ENCODE data around the gene RBM44.
"Not testable (repeated sequence)": the region's sequence is repeated elsewhere in the genome, so short reads cannot be mapped to it uniquely, and the experiment has no call there.

RBM44 gene

GRCh38 chr2:237779521-237779920, 19.1 kb upstream of the RBM44 start:
- no peaks in the 10 kb centered on the region for H3K4me1 ChIP-seq (ENCODE audit: control insufficient read depth in 1 of 2, insufficient read depth in 2 of 2, low read length in 2 of 2)
- H3K9me3 ChIP-seq (ENCODE audit: control insufficient read depth in 1 of 2, low read length in 2 of 2) = no peaks in the 10 kb centered on the region
- no peak overlapping the region for H3K4me3 ChIP-seq (ENCODE audit: low read depth in 1 of 2, low read length in 2 of 2)
- no peaks in the 10 kb centered on the region for H3K27me3 ChIP-seq (ENCODE audit: control insufficient read depth in 1 of 2, insufficient read depth in 2 of 2, low read length in 2 of 2)
- H3K27ac ChIP-seq (ENCODE audit: low read depth, low read length) = no peak overlapping the region
- no peak overlapping the region for H3K9ac ChIP-seq (ENCODE audit: low read depth in 1 of 2, low read length in 2 of 2)
- H3K36me3 ChIP-seq (ENCODE audit: control insufficient read depth in 1 of 2, insufficient read depth in 2 of 2, low read length in 2 of 2) = peaks cover 25 to 67% of the 10 kb centered on the region in 2 donors

GRCh38 chr2:237782181-237782580, 16.4 kb upstream of the RBM44 start:
- Histone ChIP-seq H3K27me3 (ENCODE audit: control insufficient read depth in 1 of 2, insufficient read depth in 2 of 2, low read length in 2 of 2) (no peaks in the 10 kb centered on the region), H3K9ac (ENCODE audit: low read depth in 1 of 2, low read length in 2 of 2) (no peak overlapping the region), H3K36me3 (ENCODE audit: control insufficient read depth in 1 of 2, insufficient read depth in 2 of 2, low read length in 2 of 2) (peaks cover 20 to 53% of the 10 kb centered on the region in 2 donors), H3K4me3 (ENCODE audit: low read depth in 1 of 2, low read length in 2 of 2) (no peak overlapping the region), H3K27ac (ENCODE audit: low read depth, low read length) (no peak overlapping the region), H3K9me3 (ENCODE audit: control insufficient read depth in 1 of 2, low read length in 2 of 2) (peaks cover 0 to 5% of the 10 kb centered on the region in 2 donors), H3K4me1 (ENCODE audit: control insufficient read depth in 1 of 2, insufficient read depth in 2 of 2, low read length in 2 of 2) (no peaks in the 10 kb centered on the region)

DNA sequence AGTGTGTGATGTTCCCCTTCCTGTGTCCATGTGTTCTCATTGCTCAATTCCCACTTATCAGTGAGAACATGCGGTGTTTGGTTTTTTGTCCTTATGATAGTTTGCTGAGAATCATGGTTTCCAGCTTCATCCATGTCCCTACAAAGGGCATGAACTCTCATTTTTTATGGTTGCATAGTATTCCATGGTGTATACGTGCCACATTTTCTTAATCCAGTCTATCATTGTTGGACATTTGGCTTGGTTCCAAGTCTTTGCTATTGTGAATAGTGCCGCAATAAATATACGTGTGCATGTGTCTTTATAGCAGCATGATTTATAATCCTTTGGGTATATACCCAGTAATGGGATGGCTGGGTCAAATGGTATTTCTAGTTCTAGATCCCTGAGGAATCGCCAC, 14.9 kb upstream of the RBM44 start:
- H3K9ac ChIP-seq (ENCODE audit: low read depth in 1 of 2, low read length in 2 of 2); H3K4me1 ChIP-seq (ENCODE audit: control insufficient read depth in 1 of 2, insufficient read depth in 2 of 2, low read length in 2 of 2); H3K27ac ChIP-seq (ENCODE audit: low read depth, low read length); H3K4me3 ChIP-seq (ENCODE audit: low read depth in 1 of 2, low read length in 2 of 2); H3K27me3 ChIP-seq (ENCODE audit: control insufficient read depth in 1 of 2, insufficient read depth in 2 of 2, low read length in 2 of 2); H3K9me3 ChIP-seq (ENCODE audit: control insufficient read depth in 1 of 2, low read length in 2 of 2): not testable (repeated sequence)
- peaks cover 16 to 40% of the 10 kb centered on the region in 2 donors for H3K36me3 ChIP-seq (ENCODE audit: control insufficient read depth in 1 of 2, insufficient read depth in 2 of 2, low read length in 2 of 2)

DNA sequence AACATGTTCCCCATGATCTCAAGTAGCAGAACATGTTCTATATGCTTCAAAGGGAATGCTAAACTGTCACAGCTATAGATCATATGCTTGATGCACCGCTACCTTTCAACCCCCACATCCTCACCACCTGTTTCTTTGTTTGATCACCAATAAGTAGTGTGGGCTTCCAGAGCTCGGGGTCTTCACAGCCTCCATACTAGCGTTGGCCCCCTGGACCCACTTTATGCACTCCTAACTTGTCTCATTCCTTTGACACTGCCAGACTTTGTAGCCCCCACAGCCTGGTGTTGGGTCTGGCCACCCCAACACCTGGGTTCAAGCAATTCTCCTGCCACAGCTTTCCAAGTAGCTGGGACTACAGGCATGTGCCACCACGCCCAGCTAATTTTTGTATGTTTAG, 11.6 kb upstream of the RBM44 start:
- H3K9ac ChIP-seq (ENCODE audit: low read depth in 1 of 2, low read length in 2 of 2) = no peak overlapping the region
- H3K4me3 ChIP-seq (ENCODE audit: low read depth in 1 of 2, low read length in 2 of 2) = no peak overlapping the region
- H3K4me1 ChIP-seq (ENCODE audit: control insufficient read depth in 1 of 2, insufficient read depth in 2 of 2, low read length in 2 of 2) = no peaks in the 10 kb centered on the region
- no peak overlapping the region for H3K27ac ChIP-seq (ENCODE audit: low read depth, low read length)
- H3K27me3 ChIP-seq (ENCODE audit: control insufficient read depth in 1 of 2, insufficient read depth in 2 of 2, low read length in 2 of 2) = no peaks in the 10 kb centered on the region
- peaks cover 0 to 5% of the 10 kb centered on the region in 2 donors for H3K9me3 ChIP-seq (ENCODE audit: control insufficient read depth in 1 of 2, low read length in 2 of 2)
- H3K36me3 ChIP-seq (ENCODE audit: control insufficient read depth in 1 of 2, insufficient read depth in 2 of 2, low read length in 2 of 2) = peaks cover 5 to 12% of the 10 kb centered on the region in 2 donors

DNA sequence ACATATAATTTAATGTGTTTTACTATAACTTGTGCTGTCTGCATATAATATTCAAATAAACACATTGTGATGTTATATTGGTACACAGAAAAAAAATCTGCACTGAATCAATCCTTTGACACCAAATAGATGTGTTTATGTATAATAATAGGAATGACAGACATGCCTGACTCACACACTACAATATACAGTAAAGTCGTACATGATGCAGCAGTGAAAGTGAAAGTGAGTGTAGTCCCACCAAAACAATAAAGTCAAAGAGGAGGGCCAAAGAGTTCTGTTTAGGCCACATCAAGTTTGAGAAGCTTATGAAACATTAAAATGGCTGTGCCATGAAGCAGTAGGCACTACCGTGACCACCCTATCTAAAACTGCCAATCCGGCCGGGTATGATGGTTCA, 8.2 kb upstream of the RBM44 start:
- peaks cover 0 to 5% of the 10 kb centered on the region in 2 donors for H3K9me3 ChIP-seq (ENCODE audit: control insufficient read depth in 1 of 2, low read length in 2 of 2)
- no peak overlapping the region for H3K27ac ChIP-seq (ENCODE audit: low read depth, low read length)
- peaks cover 0 to 4% of the 10 kb centered on the region in 2 donors for H3K36me3 ChIP-seq (ENCODE audit: control insufficient read depth in 1 of 2, insufficient read depth in 2 of 2, low read length in 2 of 2)
- H3K27me3 ChIP-seq (ENCODE audit: control insufficient read depth in 1 of 2, insufficient read depth in 2 of 2, low read length in 2 of 2) = no peaks in the 10 kb centered on the region
- H3K4me3 ChIP-seq (ENCODE audit: low read depth in 1 of 2, low read length in 2 of 2) = no peak overlapping the region
- H3K4me1 ChIP-seq (ENCODE audit: control insufficient read depth in 1 of 2, insufficient read depth in 2 of 2, low read length in 2 of 2) = no peaks in the 10 kb centered on the region
- no peak overlapping the region for H3K9ac ChIP-seq (ENCODE audit: low read depth in 1 of 2, low read length in 2 of 2)

DNA sequence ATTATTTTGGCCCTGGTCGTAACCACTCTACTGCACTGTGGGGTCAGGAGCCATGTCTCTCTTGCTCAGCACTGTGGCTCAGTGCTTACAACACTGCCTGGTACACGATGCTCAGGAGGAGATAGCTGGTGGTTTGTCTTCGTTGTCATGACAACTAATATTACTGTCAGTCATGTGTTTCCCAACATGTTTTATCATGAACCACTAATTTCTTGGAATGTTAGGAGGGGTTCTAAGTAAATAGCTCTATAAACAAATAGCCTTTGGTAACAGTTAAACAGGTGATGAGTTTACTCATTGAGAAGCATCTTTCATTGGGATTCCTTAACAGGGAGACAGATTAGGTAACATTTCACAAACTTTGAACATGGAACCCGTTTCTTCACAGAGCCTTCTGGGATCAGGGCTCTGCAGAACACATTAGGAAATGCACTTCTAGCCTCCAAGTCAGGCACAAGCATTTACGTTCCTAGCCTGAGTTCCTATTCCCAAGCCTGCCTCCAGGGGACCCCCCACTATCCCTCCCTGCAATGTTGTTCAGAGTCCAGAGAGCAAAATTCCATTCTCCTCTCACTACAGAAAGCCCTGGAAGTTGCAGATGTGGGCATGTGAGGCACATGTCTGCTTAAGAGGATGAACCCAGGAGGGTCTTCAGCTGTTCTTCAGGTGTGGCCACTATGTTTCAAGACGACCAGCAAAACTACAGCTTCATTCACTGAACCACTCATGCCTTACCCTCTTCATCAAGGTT, 6.4 kb upstream of the RBM44 start:
- no peaks in the 10 kb centered on the region for H3K27me3 ChIP-seq (ENCODE audit: control insufficient read depth in 1 of 2, insufficient read depth in 2 of 2, low read length in 2 of 2)
- H3K4me1 ChIP-seq (ENCODE audit: control insufficient read depth in 1 of 2, insufficient read depth in 2 of 2, low read length in 2 of 2) = no peaks in the 10 kb centered on the region
- no peak overlapping the region for H3K27ac ChIP-seq (ENCODE audit: low read depth, low read length)
- H3K9ac ChIP-seq (ENCODE audit: low read depth in 1 of 2, low read length in 2 of 2) = no peak overlapping the region
- H3K9me3 ChIP-seq (ENCODE audit: control insufficient read depth in 1 of 2, low read length in 2 of 2) = no peaks in the 10 kb centered on the region
- no peaks in the 10 kb centered on the region for H3K36me3 ChIP-seq (ENCODE audit: control insufficient read depth in 1 of 2, insufficient read depth in 2 of 2, low read length in 2 of 2)
- no peak overlapping the region for H3K4me3 ChIP-seq (ENCODE audit: low read depth in 1 of 2, low read length in 2 of 2)

- Histone ChIP-seq H3K9me3 (ENCODE audit: control insufficient read depth in 1 of 2, low read length in 2 of 2) (no peaks in the 10 kb centered on the region), H3K36me3 (ENCODE audit: control insufficient read depth in 1 of 2, insufficient read depth in 2 of 2, low read length in 2 of 2) (no peaks in the 10 kb centered on the region), H3K9ac (ENCODE audit: low read depth in 1 of 2, low read length in 2 of 2) (no peak overlapping the region), H3K4me3 (ENCODE audit: low read depth in 1 of 2, low read length in 2 of 2) (no peak overlapping the region), H3K27me3 (ENCODE audit: control insufficient read depth in 1 of 2, insufficient read depth in 2 of 2, low read length in 2 of 2) (no peaks in the 10 kb centered on the region), H3K27ac (ENCODE audit: low read depth, low read length) (no peak overlapping the region), H3K4me1 (ENCODE audit: control insufficient read depth in 1 of 2, insufficient read depth in 2 of 2, low read length in 2 of 2) (no peaks in the 10 kb centered on the region)
Measured at GRCh38 chr2:237797253-237797652, 1.3 kb upstream of the RBM44 start.

DNA sequence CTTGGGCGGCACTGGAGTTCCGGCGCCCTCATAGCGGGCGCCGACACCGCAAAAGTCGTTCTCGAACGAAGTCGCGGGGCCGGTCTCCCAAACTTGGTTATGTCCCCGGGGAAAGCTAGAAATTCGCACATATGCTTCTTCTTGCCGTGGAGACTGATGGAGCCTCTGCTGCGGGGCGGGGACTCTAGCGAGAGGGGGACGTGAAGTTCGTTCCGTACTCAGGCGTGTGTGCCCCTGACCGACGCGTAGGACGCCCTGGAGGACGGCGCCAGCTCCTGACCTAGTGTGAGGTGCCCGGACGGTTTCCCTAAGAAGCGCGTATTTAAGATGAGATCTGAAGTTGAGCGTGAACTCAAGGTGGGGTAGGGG, 465 bp downstream of the RBM44 start:
- H3K27ac ChIP-seq (ENCODE audit: low read depth, low read length) = no peak overlapping the region
- H3K9ac ChIP-seq (ENCODE audit: low read depth in 1 of 2, low read length in 2 of 2) = no peak overlapping the region
- H3K36me3 ChIP-seq (ENCODE audit: control insufficient read depth in 1 of 2, insufficient read depth in 2 of 2, low read length in 2 of 2) = no peaks in the 10 kb centered on the region
- no peaks in the 10 kb centered on the region for H3K9me3 ChIP-seq (ENCODE audit: control insufficient read depth in 1 of 2, low read length in 2 of 2)
- no peak overlapping the region for H3K4me3 ChIP-seq (ENCODE audit: low read depth in 1 of 2, low read length in 2 of 2)
- H3K27me3 ChIP-seq (ENCODE audit: control insufficient read depth in 1 of 2, insufficient read depth in 2 of 2, low read length in 2 of 2) = no peaks in the 10 kb centered on the region
- H3K4me1 ChIP-seq (ENCODE audit: control insufficient read depth in 1 of 2, insufficient read depth in 2 of 2, low read length in 2 of 2) = no peaks in the 10 kb centered on the region

DNA sequence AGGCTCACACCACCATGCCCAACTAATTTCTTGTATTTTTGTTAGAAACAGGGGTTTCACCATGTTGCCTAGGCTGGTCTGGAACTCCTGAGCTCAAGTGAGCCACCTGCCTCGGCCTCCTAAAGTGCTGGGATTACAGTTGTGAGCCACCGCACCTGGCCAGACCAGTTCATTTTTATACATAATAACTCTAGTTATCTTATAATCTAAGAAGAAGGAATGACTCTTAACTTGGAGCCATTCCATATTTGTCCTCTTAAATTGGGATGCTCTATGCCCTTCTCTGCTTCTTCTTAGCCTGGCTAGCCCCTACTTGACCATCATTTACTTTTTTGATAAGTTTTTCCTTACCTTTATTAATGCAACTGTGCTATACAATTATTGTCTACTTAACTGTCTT, 2.9 kb downstream of the RBM44 start:
- H3K4me1 ChIP-seq (ENCODE audit: control insufficient read depth in 1 of 2, insufficient read depth in 2 of 2, low read length in 2 of 2) = no peaks in the 10 kb centered on the region
- no peaks in the 10 kb centered on the region for H3K27me3 ChIP-seq (ENCODE audit: control insufficient read depth in 1 of 2, insufficient read depth in 2 of 2, low read length in 2 of 2)

GRCh38 chr2:237806334-237806733, 7.8 kb downstream of the RBM44 start:
- H3K9ac ChIP-seq (ENCODE audit: low read depth in 1 of 2, low read length in 2 of 2) = no peak overlapping the region
- no peak overlapping the region for H3K4me3 ChIP-seq (ENCODE audit: low read depth in 1 of 2, low read length in 2 of 2)
- no peaks in the 10 kb centered on the region for H3K4me1 ChIP-seq (ENCODE audit: control insufficient read depth in 1 of 2, insufficient read depth in 2 of 2, low read length in 2 of 2)

More for the DNA sequence above, 2.9 kb downstream of the RBM44 start:
- no peak overlapping the region for H3K27ac ChIP-seq (ENCODE audit: low read depth, low read length)
- no peak overlapping the region for H3K9ac ChIP-seq (ENCODE audit: low read depth in 1 of 2, low read length in 2 of 2)
- H3K4me3 ChIP-seq (ENCODE audit: low read depth in 1 of 2, low read length in 2 of 2) = no peak overlapping the region
- H3K9me3 ChIP-seq (ENCODE audit: control insufficient read depth in 1 of 2, low read length in 2 of 2) = no peaks in the 10 kb centered on the region
- H3K36me3 ChIP-seq (ENCODE audit: control insufficient read depth in 1 of 2, insufficient read depth in 2 of 2, low read length in 2 of 2) = no peaks in the 10 kb centered on the region

More at GRCh38 chr2:237806334-237806733, 7.8 kb downstream of the RBM44 start:
- no peaks in the 10 kb centered on the region for H3K9me3 ChIP-seq (ENCODE audit: control insufficient read depth in 1 of 2, low read length in 2 of 2)
- H3K27me3 ChIP-seq (ENCODE audit: control insufficient read depth in 1 of 2, insufficient read depth in 2 of 2, low read length in 2 of 2) = no peaks in the 10 kb centered on the region
- H3K36me3 ChIP-seq (ENCODE audit: control insufficient read depth in 1 of 2, insufficient read depth in 2 of 2, low read length in 2 of 2) = no peaks in the 10 kb centered on the region
- no peak overlapping the region for H3K27ac ChIP-seq (ENCODE audit: low read depth, low read length)
